Tibial nerve (tissue), 4 donors: Measurements from ENCODE around the gene SPAAR. TPM values are rescaled to one million over a fixed set of nuclear protein-coding genes. Genes with fewer than 3 reads are reported as not detected.
"Not testable (repeated sequence)": the region's sequence is repeated elsewhere in the genome, so short reads cannot be mapped to it uniquely, and the experiment has no call there.

ENCODE experiments used
- DNase-seq, 2 donors: peaks; one replicate each; pipeline ENCODE4 v3.0.0-alpha.2; 2019; ENCODE audit warnings: low spot score in 2 of 2
- H3K27ac ChIP-seq, 4 donors: fragments of 200-600 bp; sonication (generic) in 3 of 4; one replicate each; pipeline ENCODE4 v1.5.1; 2017 to 2019; ENCODE audit warnings: mild to moderate bottlenecking in 1 of 4
- H3K27me3 ChIP-seq, 2 donors: fragments of 200-600 bp; sonication (generic) in 1 of 2; one replicate each; pipeline versions ENCODE4 v1.5.1 to v1.6.0; 2017 to 2019
- H3K36me3 ChIP-seq, 3 donors: fragments of 200-600 bp; sonication (generic); one replicate each; pipeline ENCODE4 v1.5.1; 2018 to 2019
- H3K4me1 ChIP-seq, 4 donors: fragments of 200-600 bp; sonication (generic) in 3 of 4; one replicate each; pipeline ENCODE4 v1.5.1; 2017 to 2019
- H3K4me3 ChIP-seq, 4 donors: fragments of 200-600 bp; sonication (generic) in 3 of 4; one replicate each; pipeline ENCODE4 v1.5.1; 2017 to 2019; ENCODE audit warnings: mild to moderate bottlenecking in 1 of 4, moderate library complexity in 1 of 4
- H3K9me3 ChIP-seq, 4 donors: fragments of 200-600 bp; sonication (generic) in 3 of 4; one replicate each; pipeline ENCODE4 v1.5.1; 2017 to 2019
- CTCF ChIP-seq, 5 experiments: fragments of 200-600 bp in 3 of 5; fragments of 450-650 bp in 2 of 5; sonication (generic) in 3 of 5; IDR thresholded peaks; one replicate each; pipeline ENCODE4 v1.5.1; 2016 to 2019; ENCODE audit warnings: antibody characterized with exemption in 5 of 5, mild to moderate bottlenecking in 3 of 5, moderate library complexity in 2 of 5
- EP300 ChIP-seq, 2 donors: sonication (generic); formaldehyde crosslinking; IDR thresholded peaks; one replicate each; pipeline ENCODE4 v1.6.1; 2017; ENCODE audit warnings: antibody characterized with exemption in 2 of 2, mild to moderate bottlenecking in 1 of 2
- POLR2A ChIP-seq, 2 donors: fragments of 450-650 bp; IDR thresholded peaks; one replicate each; pipeline ENCODE4 v1.6.1; 2017; ENCODE audit warnings: antibody characterized with exemption in 2 of 2, mild to moderate bottlenecking in 2 of 2, moderate library complexity in 2 of 2
- WGBS, 2 donors: methylation state at CpG; one replicate each; pipeline ENCODE4 v1.1.5; 2018; 5-methylcytosine and 5-hydroxymethylcytosine counted together
- total RNA-seq, 4 donors: library from RNA; depleted of rRNA; stranded (reverse); fragments of >200 nt; gene quantifications; one replicate each; pipeline ENCODE4 v1.1.0, GENCODE V29; 2016

The SPAAR gene
- total RNA-seq, 4 donors from 2014 or later = 5.1 to 12.2 (median 7.7) TPM

GRCh38 chr9:35871545-35871944 is 37.7 kb upstream of the SPAAR start:
- no peak for DNase-seq
- no peak for TF ChIP-seq EP300 (IDR thresholded peaks at IDR 0.05)
- TF ChIP-seq CTCF (IDR thresholded peaks at IDR 0.05) = no peak
- TF ChIP-seq POLR2A (IDR thresholded peaks at IDR 0.05) = no peak
- no peaks in the 10 kb centered on the region for H3K36me3 ChIP-seq
- H3K4me3 ChIP-seq = no peak overlapping the region
- no peaks in the 10 kb centered on the region for H3K27me3 ChIP-seq
- H3K9me3 ChIP-seq = peaks cover 0 to 5% (median 0%) of the 10 kb centered on the region in 4 donors
- no peak overlapping the region for H3K27ac ChIP-seq
- 70 to 90% methylated on average over 2 to 3 of the region's 3 CpGs for WGBS, 2 donors
- no peaks in the 10 kb centered on the region for H3K4me1 ChIP-seq

- WGBS, 2 donors = 48 to 62% methylated on average over 3 of the region's 3 CpGs
- no peak for TF ChIP-seq CTCF (IDR thresholded peaks at IDR 0.05)
- TF ChIP-seq POLR2A (IDR thresholded peaks at IDR 0.05) = no peak
- TF ChIP-seq EP300 (IDR thresholded peaks at IDR 0.05) = no peak
- H3K4me1 ChIP-seq = no peaks in the 10 kb centered on the region
- no peak overlapping the region for H3K27ac ChIP-seq
- no peak for DNase-seq
- H3K36me3 ChIP-seq = no peaks in the 10 kb centered on the region
- no peak overlapping the region for H3K4me3 ChIP-seq
- H3K9me3 ChIP-seq = peaks cover 0 to 9% (median 2%) of the 10 kb centered on the region in 4 donors
- no peaks in the 10 kb centered on the region for H3K27me3 ChIP-seq
These were observed 36.8 kb upstream of the SPAAR start for GRCh38 chr9:35872505-35872904.

GRCh38 chr9:35882263-35882848 is 26.9 kb upstream of the SPAAR start:
- H3K27ac ChIP-seq = peak overlapping the region in 1 of 4 donors; percentile 53
- TF ChIP-seq EP300 (IDR thresholded peaks at IDR 0.05) = peak in 1 of 2 donors; percentile 43
- TF ChIP-seq CTCF (IDR thresholded peaks at IDR 0.05) = peak; percentile 88 to 95 (median 91)
- TF ChIP-seq POLR2A (IDR thresholded peaks at IDR 0.05) = no peak
- H3K9me3 ChIP-seq = no peaks in the 10 kb centered on the region
- no peaks in the 10 kb centered on the region for H3K27me3 ChIP-seq
- peaks cover 0 to 12% (median 0%) of the 10 kb centered on the region in 4 donors for H3K4me1 ChIP-seq
- DNase-seq = peak; percentile 76 to 88
- H3K36me3 ChIP-seq = no peaks in the 10 kb centered on the region
- 1 to 2% methylated on average over 4 of the region's 4 CpGs for WGBS, 2 donors
- H3K4me3 ChIP-seq = no peak overlapping the region

- Histone ChIP-seq H3K4me1 (peaks cover 0 to 12% (median 0%) of the 10 kb centered on the region in 4 donors), H3K9me3 (no peaks in the 10 kb centered on the region), H3K27ac (peak overlapping the region in 1 of 4 donors; percentile 53), H3K27me3 (no peaks in the 10 kb centered on the region), H3K36me3 (no peaks in the 10 kb centered on the region), H3K4me3 (no peak overlapping the region)
- WGBS, 2 donors = 47 to 52% methylated on average over 3 of the region's 3 CpGs
- TF ChIP-seq POLR2A (IDR thresholded peaks at IDR 0.05) = no peak
- no peak for TF ChIP-seq CTCF (IDR thresholded peaks at IDR 0.05)
- no peak for TF ChIP-seq EP300 (IDR thresholded peaks at IDR 0.05)
- DNase-seq = no peak
These were observed 26.3 kb upstream of the SPAAR start for GRCh38 chr9:35882996-35883395.

GRCh38 chr9:35884908-35885307 is 24.4 kb upstream of the SPAAR start:
- H3K4me3 ChIP-seq, H3K36me3 ChIP-seq, H3K9me3 ChIP-seq, H3K27ac ChIP-seq, H3K27me3 ChIP-seq, DNase-seq: not testable (repeated sequence)
- 86 to 89% methylated on average over 3 of the region's 3 CpGs for whole genome bisulfite sequencing, 2 donors
- H3K4me1 ChIP-seq = peaks cover 0 to 12% (median 0%) of the 10 kb centered on the region in 4 donors
